PC-3 (cell line): ENCODE data around the gene NUDT7.

ENCODE experiments used
- CTCF ChIP-seq: fragments of 300-600 bp; sonication (generic); conservative IDR thresholded peaks from 2 replicates; pipeline ENCODE4 v1.5.1; 2017; ENCODE audit warnings: antibody characterized with exemption, low read depth, mild to moderate bottlenecking, low read length
- EZH2 ChIP-seq: fragments of 300-600 bp; sonication (generic); IDR thresholded peaks from one replicate; pipeline ENCODE4 v1.6.1; 2017; ENCODE audit warnings: antibody characterized with exemption, mild to moderate bottlenecking, low read length; ENCODE audit not compliant: unreplicated experiment

- TF ChIP-seq CTCF: no peak
- TF ChIP-seq EZH2: no peak
Measured at GRCh38 chr16:77763994-77764393, 41.7 kb downstream of the NUDT7 start.
